Kidney (tissue), 14 donors: Measurements from ENCODE around the gene ROR2. TPM values are rescaled to one million over a fixed set of nuclear protein-coding genes. Genes with fewer than 3 reads are reported as not detected.

ENCODE experiments used
- DNase-seq, 5 donors: peaks; one replicate each; pipeline ENCODE4 v3.0.0-alpha.2; 2013 to 2020
- FAIRE-seq: peaks from 2 replicates; lab custom pipeline; 2012; peaks lifted over from hg19 to GRCh38; lab: Jason Lieb, UNC
- H3K27ac ChIP-seq, 2 donors: one replicate each; pipeline ENCODE4 v1.7.0; 2013; ENCODE audit warnings: low read depth in 2 of 2, low read length in 2 of 2, inconsistent platforms in 1 of 2
- H3K27me3 ChIP-seq: one replicate; pipeline ENCODE4 v1.7.1; 2013; ENCODE audit warnings: low read length, inconsistent platforms; ENCODE audit not compliant: control insufficient read depth, insufficient read depth
- H3K36me3 ChIP-seq, 3 donors: one replicate each; pipeline versions ENCODE4 v1.7.0 to v1.7.1; 2013; ENCODE audit warnings: low read length in 3 of 3, control low read depth in 1 of 3, inconsistent platforms in 1 of 3; ENCODE audit not compliant: insufficient read depth in 3 of 3, control insufficient read depth in 2 of 3
- H3K4me1 ChIP-seq, 3 donors: one replicate each; pipeline versions ENCODE4 v1.7.0 to v1.7.1; 2013; ENCODE audit warnings: low read length in 3 of 3, inconsistent platforms in 1 of 3, low read depth in 1 of 3; ENCODE audit not compliant: control insufficient read depth in 2 of 3, insufficient read depth in 2 of 3
- H3K4me3 ChIP-seq, 3 donors: one replicate each; pipeline versions ENCODE4 v1.7.0 to v1.8.1; 2013; ENCODE audit warnings: low read length in 3 of 3, control low read depth in 1 of 3, inconsistent platforms in 1 of 3
- H3K9ac ChIP-seq, 3 donors: one replicate each; pipeline versions ENCODE4 v1.7.0 to v1.7.1; 2013; ENCODE audit warnings: low read length in 3 of 3, control low read depth in 1 of 3, inconsistent platforms in 1 of 3
- H3K9me3 ChIP-seq, 3 donors: one replicate each; pipeline versions ENCODE4 v1.7.0 to v1.7.1; 2013; ENCODE audit warnings: low read length in 3 of 3, control low read depth in 1 of 3, inconsistent platforms in 1 of 3; ENCODE audit not compliant: control insufficient read depth in 2 of 3, insufficient read depth in 1 of 3
- CTCF ChIP-seq: IDR thresholded peaks from 3 replicates; pipeline ENCODE4 v1.5.1; 2012; ENCODE audit warnings: mild to moderate bottlenecking, moderate library complexity, borderline replicate concordance; ENCODE audit not compliant: insufficient read depth; ENCODE audit errors: extremely low read depth
- intact Hi-C: fragments of 100-400 bp; cut with DNase I; formaldehyde crosslinking; loops from one replicate; pipeline ENCODE4 v1.11.1; 2022
- polyA plus RNA-seq: library from polyadenylated mRNA; stranded (reverse); fragments of 350-450 nt; fragmentation: Illumina TruSeq; extraction: RNeasy Lipid Tissue Mini Kit (QIAGEN cat#74804); gene quantifications from one replicate; pipeline ENCODE4 v1.2.3, GENCODE V29; 2014; ENCODE audit warnings: low read depth, low replicate concordance; ENCODE audit not compliant: insufficient read depth
- total RNA-seq: library from RNA; stranded (reverse); fragmentation: NEBNext Ultra II Directional; extraction: Animal tissue kit (Norgen Biotek cat#: 25700); gene quantifications from one replicate; pipeline ENCODE4 v1.2.1, GENCODE V29; 2021
- donor health status: control.
- donor health status: control.
- donor health status: control.
- donor health status: control.
- donor health status: control.
- donor health status: DM: yes; HTN: yes; CAD: no.
- donor health status: Normal renal cell carcinoma (clear cell type).

Gene ROR2
- total and polyA plus RNA-seq, 2 donors from 2014 or later: 1.5 to 5.7 TPM

- Histone ChIP-seq H3K4me3 (peak overlapping the region in 1 of 3 donors; percentile 16), H3K4me1 (peaks cover 0 to 2% (median 2%) of the 10 kb centered on the region in 3 donors), H3K9ac (peak overlapping the region in 1 of 3 donors; percentile 30), H3K27me3 (no peaks in the 10 kb centered on the region), H3K9me3 (no peaks in the 10 kb centered on the region), H3K27ac (peak overlapping the region in 1 of 2 donors; percentile 53), H3K36me3 (no peaks in the 10 kb centered on the region)
- no peak for TF ChIP-seq CTCF
- intact Hi-C loops: no loop called here
- peak in 3 of 5 donors; percentile 66 to 93 (median 80) for DNase-seq
- no peak for FAIRE-seq
Observed at GRCh38 chr9:91945277-91946085, 4.5 kb downstream of the ROR2 start.

- no peak overlapping the region for H3K4me3 ChIP-seq
- no peak overlapping the region for H3K27ac ChIP-seq
- H3K9me3 ChIP-seq: no peaks in the 10 kb centered on the region
- H3K9ac ChIP-seq: no peak overlapping the region
- intact Hi-C loops: no loop called here
- FAIRE-seq (no peak), DNase-seq (no peak)
- TF ChIP-seq CTCF: no peak
- no peaks in the 10 kb centered on the region for H3K36me3 ChIP-seq
- no peaks in the 10 kb centered on the region for H3K27me3 ChIP-seq
- peaks cover 0 to 2% (median 0%) of the 10 kb centered on the region in 3 donors for H3K4me1 ChIP-seq
Observed at GRCh38 chr9:91944711-91945110, 5.3 kb downstream of the ROR2 start.

GRCh38 chr9:91943478-91944470 is 6.3 kb downstream of the ROR2 start:
- no peaks in the 10 kb centered on the region for H3K27me3 ChIP-seq
- DNase-seq (no peak), FAIRE-seq (no peak)
- intact Hi-C loops: no loop called here
- no peak overlapping the region for H3K9ac ChIP-seq
- H3K27ac ChIP-seq: no peak overlapping the region
- H3K4me1 ChIP-seq: peaks cover 0 to 2% (median 0%) of the 10 kb centered on the region in 3 donors
- H3K4me3 ChIP-seq: no peak overlapping the region
- H3K36me3 ChIP-seq: no peaks in the 10 kb centered on the region
- no peaks in the 10 kb centered on the region for H3K9me3 ChIP-seq
- TF ChIP-seq CTCF: no peak
